OCI-LY7 (cell line): Measurements from ENCODE around the gene BCDIN3D. TPM values are rescaled to one million over a fixed set of nuclear protein-coding genes. Genes with fewer than 3 reads are reported as not detected.

ENCODE experiments used
- BruUV-seq: library from RNA; stranded (reverse); fragments of 400-500 nt; replicated peaks from 2 replicates; lab custom pipeline; 2021; lab: Mats Ljungman, UMichigan
- CTCF ChIA-PET: fragments of 300-600 bp; sonication (Branson Sonifier 250); formaldehyde crosslinking; loops from one replicate; lab custom pipeline; 2022; ENCODE audit warnings: antibody characterized with exemption; ENCODE audit not compliant: unreplicated experiment; lab: Charles Lee
- POLR2A ChIA-PET: fragments of 300-600 bp; sonication (Branson Sonifier 250); formaldehyde crosslinking; loops from one replicate; lab custom pipeline; 2022; ENCODE audit warnings: antibody characterized with exemption; lab: Charles Lee
- DNase-seq: peaks from one replicate; pipeline ENCODE4 v3.0.0-alpha.2; 2015; ENCODE audit warnings: low spot score
- H2AFZ ChIP-seq: fragments of 200-600 bp; sonication (generic), shearing (Covaris generic); 2 replicates; pipeline ENCODE4 v1.6.1; 2014; ENCODE audit warnings: mild to moderate bottlenecking, antibody characterized with exemption, low read length, moderate library complexity
- H3K27ac ChIP-seq: fragments of 200-600 bp; sonication (generic); 2 replicates; pipeline ENCODE4 v1.5.1; 2014; ENCODE audit warnings: mixed run types, low read depth, mild to moderate bottlenecking, moderate library complexity, low read length, inconsistent platforms; ENCODE audit not compliant: poor library complexity, severe bottlenecking
- H3K36me3 ChIP-seq: fragments of 200-600 bp; sonication (generic); 2 replicates; pipeline ENCODE4 v1.6.1; 2014; ENCODE audit warnings: mild to moderate bottlenecking, antibody characterized with exemption, low read length, moderate library complexity, mixed read lengths; ENCODE audit not compliant: insufficient read depth
- H3K4me1 ChIP-seq: fragments of 200-600 bp; sonication (generic); 2 replicates; pipeline ENCODE4 v1.5.1; 2014; ENCODE audit warnings: mild to moderate bottlenecking, low read length; ENCODE audit not compliant: insufficient read depth, poor library complexity, severe bottlenecking
- H3K4me2 ChIP-seq: fragments of 200-600 bp; sonication (generic); 2 replicates; pipeline ENCODE4 v1.6.1; 2014; ENCODE audit warnings: mild to moderate bottlenecking, low read length
- H3K4me3 ChIP-seq: fragments of 200-600 bp; sonication (generic); 2 replicates; pipeline ENCODE4 v1.5.1; 2014; ENCODE audit warnings: mild to moderate bottlenecking, low read depth, low read length; ENCODE audit not compliant: poor library complexity, severe bottlenecking
- H3K79me2 ChIP-seq: fragments of 200-600 bp; sonication (generic); 2 replicates; pipeline ENCODE4 v1.6.1; 2016; ENCODE audit warnings: low read depth, mild to moderate bottlenecking, low read length, moderate library complexity, mixed read lengths; ENCODE audit not compliant: insufficient read depth
- H3K9me2 ChIP-seq: fragments of 200-600 bp; sonication (generic); 2 replicates; pipeline ENCODE4 v1.6.1; 2016; ENCODE audit warnings: mild to moderate bottlenecking, low read length, mixed read lengths; ENCODE audit not compliant: insufficient read depth
- H3K9me3 ChIP-seq: fragments of 200-600 bp; sonication (generic); 2 replicates; pipeline ENCODE4 v1.6.1; 2014; ENCODE audit warnings: mild to moderate bottlenecking, mixed run types, low read length, mixed read lengths
- H4K20me1 ChIP-seq: fragments of 200-600 bp; sonication (generic); 2 replicates; pipeline ENCODE4 v1.6.1; 2014; ENCODE audit warnings: mild to moderate bottlenecking, antibody characterized with exemption, low read length, moderate library complexity, mixed read lengths; ENCODE audit not compliant: insufficient read depth
- EZH2phosphoT487 ChIP-seq: fragments of 200-600 bp; sonication (generic); IDR thresholded peaks from 2 replicates; pipeline ENCODE4 v1.6.1; 2018; ENCODE audit warnings: low read depth, borderline replicate concordance, mild to moderate bottlenecking, mixed run types, antibody characterized with exemption, low read length, moderate library complexity, mixed read lengths
- intact Hi-C: fragments of 100-400 bp; cut with micrococcal nuclease; formaldehyde crosslinking; loops from one replicate; pipeline ENCODE4 v1.10.0; 2022; ENCODE audit not compliant: unreplicated experiment
- total RNA-seq, 2 experiments: library from RNA; depleted of rRNA in 1 of 2; stranded (reverse); fragments of >200 nt in 1 of 2; shearing (Covaris generic) in 1 of 2; gene quantifications; 2 replicates each; pipeline ENCODE4 v1.2.3, GENCODE V29; 2014 to 2022
- TF ChIP-seq, protein P1 (sequence below): fragments of 200-600 bp; sonication (generic); conservative IDR thresholded peaks from 2 replicates; pipeline ENCODE4 v1.5.1; 2014; ENCODE audit warnings: mild to moderate bottlenecking, antibody characterized with exemption, low read length, moderate library complexity, mixed read lengths

BCDIN3D gene
- total RNA-seq, 2 experiments from 2014 or later, result 8.4 to 10.1 TPM

DNA sequence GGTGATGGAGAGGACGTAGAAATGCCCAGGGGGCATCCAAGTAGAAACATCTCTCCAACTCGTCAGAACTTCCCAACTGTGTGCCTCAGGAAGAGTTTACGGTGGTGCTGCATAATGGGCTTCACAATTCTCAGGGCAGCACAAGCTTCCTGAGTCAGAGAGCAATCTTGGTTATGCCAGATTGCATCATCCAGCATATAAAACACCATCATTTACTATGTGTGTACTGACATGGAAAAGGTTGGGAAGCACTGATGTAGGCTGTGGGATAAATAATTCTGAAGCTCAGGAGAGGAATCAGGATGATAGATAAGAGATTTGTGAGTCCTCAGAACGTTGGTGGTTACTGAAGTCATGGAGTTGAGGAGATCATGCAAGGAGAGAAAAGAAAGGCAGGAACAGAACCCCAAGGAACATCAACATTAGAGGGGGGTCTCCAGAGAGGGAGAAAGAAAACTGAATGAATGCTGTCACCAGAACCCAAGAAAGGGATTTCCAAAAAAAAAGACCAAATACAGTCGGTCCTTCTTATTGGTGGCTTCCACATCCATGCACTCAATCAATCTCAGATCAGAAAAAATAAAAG is 10.0 kb downstream of the BCDIN3D start:
- H3K9me3 ChIP-seq, result no peaks in the 10 kb centered on the region
- no TSS peak for BruUV-seq
- ChIA-PET CTCF (no interaction called here), POLR2A (no interaction called here)
- intact Hi-C loops, result loop anchor here (5.0 to 10.0 kb wide), 2 partner anchors 196 to 978 kb away; partner anchors contain the start of gene DDX23
- no peaks in the 10 kb centered on the region for H4K20me1 ChIP-seq
- H3K4me2 ChIP-seq, result no peak overlapping the region
- no peak for TF ChIP-seq EZH2phosphoT487
- TF ChIP-seq, protein P1, sequence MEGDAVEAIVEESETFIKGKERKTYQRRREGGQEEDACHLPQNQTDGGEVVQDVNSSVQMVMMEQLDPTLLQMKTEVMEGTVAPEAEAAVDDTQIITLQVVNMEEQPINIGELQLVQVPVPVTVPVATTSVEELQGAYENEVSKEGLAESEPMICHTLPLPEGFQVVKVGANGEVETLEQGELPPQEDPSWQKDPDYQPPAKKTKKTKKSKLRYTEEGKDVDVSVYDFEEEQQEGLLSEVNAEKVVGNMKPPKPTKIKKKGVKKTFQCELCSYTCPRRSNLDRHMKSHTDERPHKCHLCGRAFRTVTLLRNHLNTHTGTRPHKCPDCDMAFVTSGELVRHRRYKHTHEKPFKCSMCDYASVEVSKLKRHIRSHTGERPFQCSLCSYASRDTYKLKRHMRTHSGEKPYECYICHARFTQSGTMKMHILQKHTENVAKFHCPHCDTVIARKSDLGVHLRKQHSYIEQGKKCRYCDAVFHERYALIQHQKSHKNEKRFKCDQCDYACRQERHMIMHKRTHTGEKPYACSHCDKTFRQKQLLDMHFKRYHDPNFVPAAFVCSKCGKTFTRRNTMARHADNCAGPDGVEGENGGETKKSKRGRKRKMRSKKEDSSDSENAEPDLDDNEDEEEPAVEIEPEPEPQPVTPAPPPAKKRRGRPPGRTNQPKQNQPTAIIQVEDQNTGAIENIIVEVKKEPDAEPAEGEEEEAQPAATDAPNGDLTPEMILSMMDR, result no peak
- no peak overlapping the region for H3K27ac ChIP-seq
- peaks cover 8% of the 10 kb centered on the region for H3K4me1 ChIP-seq
- H2AFZ ChIP-seq, result no peak overlapping the region
- H3K9me2 ChIP-seq, result no peaks in the 10 kb centered on the region
- no peaks in the 10 kb centered on the region for H3K79me2 ChIP-seq
- DNase-seq, result no peak
- no peaks in the 10 kb centered on the region for H3K36me3 ChIP-seq
- no peak overlapping the region for H3K4me3 ChIP-seq

DNA sequence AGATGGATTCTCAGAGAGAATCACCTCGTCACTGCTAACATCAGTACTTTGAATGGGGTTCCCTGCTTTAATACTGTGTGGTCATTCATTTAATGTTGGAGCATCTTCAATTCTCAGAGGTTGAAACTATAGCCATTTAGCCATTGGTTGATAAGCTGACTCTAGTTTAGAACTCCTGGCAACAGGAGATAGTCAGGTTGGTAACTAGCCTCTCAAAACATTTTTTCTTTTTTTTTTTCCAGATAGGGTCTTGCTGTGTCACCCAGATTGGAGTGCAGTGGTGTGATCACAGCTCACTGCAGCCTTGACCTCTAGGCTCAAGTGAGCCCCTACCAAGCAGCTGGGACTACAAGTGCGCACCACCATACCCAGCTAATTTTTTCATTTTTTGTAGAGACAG is 11.2 kb downstream of the BCDIN3D start:
- Histone ChIP-seq H2AFZ (no peak overlapping the region), H3K36me3 (no peaks in the 10 kb centered on the region), H3K4me2 (no peak overlapping the region), H3K27ac (no peak overlapping the region), H4K20me1 (no peaks in the 10 kb centered on the region), H3K4me1 (peaks cover 15% of the 10 kb centered on the region), H3K9me2 (no peaks in the 10 kb centered on the region), H3K9me3 (no peaks in the 10 kb centered on the region), H3K79me2 (no peaks in the 10 kb centered on the region), H3K4me3 (no peak overlapping the region)
- no TSS peak for BruUV-seq
- ChIA-PET CTCF (interaction anchor here (0.8 kb wide), 1 partner anchor 54 kb away, joined by 3 read pairs; no protein-coding TSS in a partner anchor), POLR2A (no interaction called here)
- intact Hi-C loops, result loop anchor here (5.0 to 10.0 kb wide), 2 partner anchors 194 to 977 kb away; partner anchors contain the start of gene DDX23
- no peak for DNase-seq
- no peak for TF ChIP-seq EZH2phosphoT487
- TF ChIP-seq, protein P1, result no peak
